Subcutaneous abdominal adipose tissue (tissue), 5 donors: ENCODE measurements around the gene MNT.

ENCODE experiments used
- H3K27ac ChIP-seq: one replicate; pipeline ENCODE4 v1.7.0; 2013; ENCODE audit warnings: low read depth, mild to moderate bottlenecking, inconsistent platforms, low read length, moderate library complexity
- H3K27me3 ChIP-seq, 5 donors: one replicate each; pipeline ENCODE4 v1.7.0; 2013; ENCODE audit warnings: low read length in 5 of 5, inconsistent platforms in 1 of 5; ENCODE audit not compliant: control insufficient read depth in 5 of 5, insufficient read depth in 4 of 5
- H3K36me3 ChIP-seq, 5 donors: one replicate each; pipeline ENCODE4 v1.7.0; 2013; ENCODE audit warnings: low read length in 5 of 5; ENCODE audit not compliant: control insufficient read depth in 5 of 5, insufficient read depth in 5 of 5
- H3K4me1 ChIP-seq, 5 donors: one replicate each; pipeline ENCODE4 v1.7.0; 2013; ENCODE audit warnings: low read length in 5 of 5, mild to moderate bottlenecking in 3 of 5, moderate library complexity in 1 of 5; ENCODE audit not compliant: control insufficient read depth in 5 of 5, insufficient read depth in 5 of 5
- H3K4me3 ChIP-seq, 5 donors: one replicate each; pipeline ENCODE4 v1.7.0; 2013; ENCODE audit warnings: low read length in 5 of 5, low read depth in 1 of 5
- H3K9ac ChIP-seq, 5 donors: one replicate each; pipeline ENCODE4 v1.7.0; 2013; ENCODE audit warnings: low read length in 5 of 5, mild to moderate bottlenecking in 4 of 5, moderate library complexity in 3 of 5
- H3K9me3 ChIP-seq, 5 donors: one replicate each; pipeline ENCODE4 v1.7.0; 2013; ENCODE audit warnings: low read length in 5 of 5; ENCODE audit not compliant: control insufficient read depth in 5 of 5
- donor health status: healthy.
- donor health status: healthy.
- donor health status: healthy.
- donor health status: healthy.
- donor health status: healthy.

The MNT gene

DNA sequence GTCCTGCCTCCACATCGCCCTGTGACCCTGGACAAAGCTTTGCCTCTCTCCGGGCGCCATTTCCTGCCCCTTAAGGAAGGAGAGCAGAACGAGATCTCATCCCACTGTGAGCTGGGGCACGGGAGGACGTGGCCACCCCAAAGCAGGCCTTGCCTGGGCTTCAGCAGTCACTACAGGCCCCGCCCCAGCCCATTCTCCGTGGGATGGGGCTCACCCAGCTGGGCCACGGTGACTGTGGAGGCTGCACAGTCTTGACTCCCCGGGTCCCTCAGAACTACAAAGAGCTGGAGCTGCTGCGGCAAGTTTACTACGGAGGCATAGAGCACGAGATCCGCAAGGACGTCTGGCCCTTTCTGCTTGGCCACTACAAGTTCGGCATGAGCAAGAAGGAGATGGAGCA lies 28.2 kb downstream of the MNT start:
- no peak overlapping the region for H3K27ac ChIP-seq
- H3K9ac ChIP-seq = no peak overlapping the region
- no peak overlapping the region for H3K4me3 ChIP-seq
- no peaks in the 10 kb centered on the region for H3K9me3 ChIP-seq
- peaks cover 0 to 72% (median 47%) of the 10 kb centered on the region in 5 donors for H3K36me3 ChIP-seq
- H3K27me3 ChIP-seq = no peaks in the 10 kb centered on the region
- no peaks in the 10 kb centered on the region for H3K4me1 ChIP-seq

DNA sequence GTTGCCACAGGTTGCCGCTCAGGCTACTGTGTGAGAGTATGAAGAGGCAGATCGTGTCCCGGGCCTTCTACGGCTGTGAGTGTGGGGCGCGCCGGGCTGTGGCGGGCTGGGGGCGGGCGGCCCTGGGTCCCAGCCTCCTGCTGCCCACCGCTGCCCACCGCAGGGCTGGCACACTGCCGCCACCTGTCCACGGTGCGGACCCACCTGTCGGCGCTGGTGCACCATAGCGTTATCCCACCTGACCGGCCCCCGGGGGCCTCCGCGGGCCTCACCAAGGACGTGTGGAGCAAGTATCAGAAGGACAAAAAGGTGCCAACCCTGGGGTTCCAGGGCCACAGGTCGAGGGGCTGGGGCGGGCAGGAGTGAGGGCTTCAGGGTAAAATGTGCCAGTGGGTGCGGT lies 28.7 kb downstream of the MNT start:
- Histone ChIP-seq H3K27me3 (no peaks in the 10 kb centered on the region), H3K9ac (no peak overlapping the region), H3K9me3 (no peaks in the 10 kb centered on the region), H3K4me3 (no peak overlapping the region), H3K36me3 (peaks cover 0 to 71% (median 44%) of the 10 kb centered on the region in 5 donors), H3K4me1 (no peaks in the 10 kb centered on the region), H3K27ac (no peak overlapping the region)

DNA sequence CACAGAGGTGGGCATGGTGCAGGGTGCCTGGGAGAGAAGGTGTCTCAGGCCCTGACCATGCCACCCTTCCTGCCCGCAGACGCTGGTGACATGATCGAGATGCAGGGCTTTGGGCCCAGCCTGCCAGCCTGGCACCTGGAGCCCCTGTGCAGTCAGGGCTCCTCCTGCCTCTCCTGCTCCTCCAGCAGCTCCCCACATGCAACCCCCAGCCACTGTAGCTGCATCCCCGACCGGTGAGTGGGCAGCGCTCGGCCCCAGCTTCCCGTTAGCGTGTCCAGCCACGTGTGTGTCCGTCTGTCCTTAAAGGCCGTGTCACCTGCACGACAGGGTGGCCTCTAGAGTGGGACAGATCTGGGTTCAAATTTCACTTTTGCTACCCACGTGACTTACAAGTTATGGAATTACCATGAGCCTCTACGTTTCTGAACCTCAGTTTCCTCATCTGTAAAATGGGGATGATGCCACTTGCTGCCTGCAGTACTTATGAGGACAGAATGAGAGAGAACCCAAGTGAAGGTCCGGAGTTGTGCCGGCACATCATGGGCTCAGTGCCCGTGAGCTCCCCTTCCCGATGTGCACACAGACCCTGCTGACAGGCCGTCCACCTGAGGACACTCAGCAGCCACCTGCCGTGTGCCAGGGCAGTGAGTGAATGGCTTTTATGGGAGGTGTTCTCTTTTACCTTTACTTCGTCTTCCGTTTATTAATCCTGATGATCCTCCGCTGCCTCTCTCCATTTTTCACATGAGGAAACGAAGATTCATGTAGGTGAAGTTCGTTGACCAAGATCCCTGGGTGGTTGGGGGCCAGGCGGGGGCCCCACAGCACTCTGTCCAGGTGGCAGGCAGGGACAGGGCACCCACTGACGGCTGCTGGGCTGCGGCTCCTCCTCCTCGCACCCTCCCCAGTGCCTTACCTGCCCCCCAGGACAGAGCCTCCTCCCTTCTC lies 29.4 kb downstream of the MNT start:
- Histone ChIP-seq H3K9ac (no peak overlapping the region), H3K36me3 (peaks cover 0 to 72% (median 38%) of the 10 kb centered on the region in 5 donors), H3K27ac (no peak overlapping the region), H3K27me3 (no peaks in the 10 kb centered on the region), H3K9me3 (no peaks in the 10 kb centered on the region), H3K4me1 (no peaks in the 10 kb centered on the region), H3K4me3 (no peak overlapping the region)

DNA sequence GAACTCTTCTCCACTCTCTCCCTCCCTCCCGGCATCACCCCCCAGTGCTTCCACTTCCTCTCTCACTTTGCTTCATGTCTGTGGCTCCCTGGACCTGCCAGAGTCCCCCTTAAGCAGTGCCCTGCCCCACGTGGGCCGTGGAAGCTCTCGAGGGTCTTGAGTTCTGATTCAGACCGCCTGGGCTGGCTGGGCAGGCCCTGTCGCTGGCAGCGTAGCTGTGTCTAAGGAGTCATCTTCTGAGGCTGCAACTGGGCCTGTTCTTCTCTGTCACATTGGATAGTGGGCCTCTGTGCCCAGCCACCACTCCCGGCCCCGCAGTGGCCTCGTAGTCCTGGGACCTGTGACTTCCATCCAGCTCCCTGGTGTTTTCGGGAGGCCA lies 30.7 kb downstream of the MNT start:
- no peaks in the 10 kb centered on the region for H3K4me1 ChIP-seq
- H3K27ac ChIP-seq = no peak overlapping the region
- H3K9ac ChIP-seq = no peak overlapping the region
- H3K9me3 ChIP-seq = no peaks in the 10 kb centered on the region
- H3K4me3 ChIP-seq = no peak overlapping the region
- H3K36me3 ChIP-seq = peaks cover 0 to 72% (median 36%) of the 10 kb centered on the region in 5 donors
- H3K27me3 ChIP-seq = no peaks in the 10 kb centered on the region

DNA sequence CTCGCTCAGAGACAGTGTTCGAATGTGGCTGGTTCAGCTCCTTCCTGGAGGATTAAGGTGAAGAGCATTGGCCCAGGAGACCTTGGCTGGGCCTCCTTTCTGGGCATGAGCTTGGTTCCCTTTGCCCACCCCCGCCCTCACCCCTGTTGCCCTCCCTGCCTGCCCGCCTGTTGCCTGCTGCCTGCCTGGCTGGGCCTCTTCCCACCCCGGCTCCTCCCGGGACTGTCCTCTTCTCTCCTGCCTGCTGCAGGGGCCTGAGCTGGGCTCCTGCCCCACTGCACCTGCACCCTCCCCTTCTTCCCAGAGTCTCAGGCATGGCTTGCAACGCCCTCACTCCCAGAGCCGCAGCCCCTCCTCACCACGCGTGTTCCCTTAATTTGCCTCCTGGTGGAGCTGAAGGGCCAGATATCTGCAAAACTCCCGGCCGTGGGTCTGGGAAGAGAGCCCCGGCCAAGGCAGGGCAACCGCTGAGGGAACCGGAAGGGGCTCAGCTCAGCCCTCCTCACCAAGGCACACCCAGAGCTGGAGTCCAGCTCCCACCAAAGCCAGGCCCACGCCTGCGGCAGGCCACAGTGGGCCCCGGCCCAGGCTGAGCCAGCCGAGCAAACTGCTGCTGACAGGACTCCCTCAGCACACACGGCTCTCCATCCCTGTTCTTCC lies 31.2 kb downstream of the MNT start:
- H3K27ac ChIP-seq = no peak overlapping the region
- peaks cover 0 to 74% (median 38%) of the 10 kb centered on the region in 5 donors for H3K36me3 ChIP-seq

DNA sequence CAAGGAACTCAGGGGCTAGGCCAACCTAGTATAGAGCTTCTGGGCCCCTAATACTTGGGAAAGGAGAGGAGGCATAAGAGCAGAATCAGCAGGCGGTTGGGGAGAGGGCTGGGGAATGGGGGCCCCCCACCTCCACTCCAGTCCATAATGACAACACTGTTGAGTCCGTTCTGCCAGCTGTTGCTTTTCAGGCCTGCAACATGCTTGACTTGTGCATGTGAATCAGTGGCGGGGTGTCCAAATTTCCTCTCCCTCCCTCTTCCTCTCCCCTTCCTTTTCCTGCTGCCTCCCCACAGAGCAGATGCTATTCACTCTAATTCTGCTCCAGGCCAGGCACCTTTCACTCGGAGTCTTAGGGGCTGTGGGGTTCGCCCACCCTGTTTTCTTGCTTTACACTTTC lies 31.8 kb downstream of the MNT start:
- H3K27ac ChIP-seq = no peak overlapping the region
- H3K4me3 ChIP-seq = no peak overlapping the region
- H3K36me3 ChIP-seq = peaks cover 0 to 80% (median 42%) of the 10 kb centered on the region in 5 donors
- no peaks in the 10 kb centered on the region for H3K9me3 ChIP-seq
- peaks cover 0 to 6% (median 2%) of the 10 kb centered on the region in 5 donors for H3K4me1 ChIP-seq
- no peak overlapping the region for H3K9ac ChIP-seq
- no peaks in the 10 kb centered on the region for H3K27me3 ChIP-seq

More for the DNA sequence above, 31.2 kb downstream of the MNT start:
- Histone ChIP-seq H3K27me3 (no peaks in the 10 kb centered on the region), H3K4me3 (no peak overlapping the region), H3K4me1 (no peaks in the 10 kb centered on the region), H3K9ac (no peak overlapping the region), H3K9me3 (no peaks in the 10 kb centered on the region)

DNA sequence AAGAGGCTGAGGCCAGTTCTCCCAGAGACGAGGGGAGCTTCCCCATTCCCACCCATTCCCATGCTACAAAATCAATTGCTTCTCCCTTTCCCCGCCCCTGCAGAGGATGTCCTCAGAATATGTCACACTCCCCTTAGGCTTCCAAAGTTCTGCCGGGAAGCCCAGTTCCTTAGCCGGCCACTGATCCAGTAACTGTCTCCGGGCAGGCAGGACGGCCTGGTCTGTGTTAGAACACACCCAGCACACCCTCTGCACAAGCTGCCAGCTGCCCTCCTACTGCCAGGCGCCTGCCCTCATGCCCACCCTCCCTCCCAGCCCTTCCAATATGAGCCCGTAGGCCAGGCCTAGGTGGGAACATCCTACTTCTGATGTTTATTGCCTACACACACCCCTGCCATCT lies 32.5 kb downstream of the MNT start:
- H3K4me3 ChIP-seq = no peak overlapping the region
- no peak overlapping the region for H3K27ac ChIP-seq
- no peak overlapping the region for H3K9ac ChIP-seq
- no peaks in the 10 kb centered on the region for H3K9me3 ChIP-seq
- no peaks in the 10 kb centered on the region for H3K27me3 ChIP-seq
- H3K36me3 ChIP-seq = peaks cover 0 to 81% (median 42%) of the 10 kb centered on the region in 5 donors
- peaks cover 0 to 10% (median 2%) of the 10 kb centered on the region in 5 donors for H3K4me1 ChIP-seq

DNA sequence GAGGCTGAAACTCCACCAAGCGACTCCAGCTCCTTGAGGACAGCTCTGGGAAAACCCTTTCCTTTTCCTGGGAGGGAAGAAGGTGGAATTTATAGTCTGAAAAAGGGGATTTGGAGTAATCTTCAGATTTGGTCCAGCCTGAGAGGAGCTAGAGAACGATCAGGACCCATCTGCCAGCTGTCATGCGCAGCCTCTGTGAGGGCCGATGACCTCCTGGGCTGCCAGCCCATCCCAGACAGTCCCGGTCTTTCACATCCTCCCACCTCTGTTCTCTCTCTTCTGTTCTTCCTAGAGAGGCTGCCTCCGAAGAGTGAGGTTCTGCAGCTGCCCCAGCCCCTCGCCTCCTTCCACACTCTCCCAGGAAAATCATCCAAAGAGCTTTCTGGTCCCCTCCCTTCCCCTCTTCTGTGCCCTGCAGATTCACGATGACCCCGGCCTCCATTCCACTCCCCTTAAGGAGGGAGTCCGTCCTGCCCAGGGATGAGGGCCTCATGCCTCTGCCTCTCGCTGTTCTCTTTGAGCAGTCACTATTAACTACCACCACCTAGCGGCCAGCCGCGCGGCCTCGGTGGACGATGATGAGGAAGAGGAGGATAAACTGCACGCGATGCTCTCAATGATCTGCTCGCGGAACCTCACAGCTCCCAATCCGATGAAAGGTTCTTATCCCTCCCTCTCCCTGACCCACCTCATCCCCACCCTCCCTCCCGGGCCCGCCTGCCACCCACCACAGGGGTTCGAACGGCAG lies 33.9 kb downstream of the MNT start:
- Histone ChIP-seq H3K9ac (no peak overlapping the region), H3K4me1 (peaks cover 0 to 10% (median 2%) of the 10 kb centered on the region in 5 donors), H3K4me3 (no peak overlapping the region), H3K36me3 (peaks cover 0 to 80% (median 46%) of the 10 kb centered on the region in 5 donors), H3K9me3 (no peaks in the 10 kb centered on the region), H3K27ac (no peak overlapping the region), H3K27me3 (no peaks in the 10 kb centered on the region)

DNA sequence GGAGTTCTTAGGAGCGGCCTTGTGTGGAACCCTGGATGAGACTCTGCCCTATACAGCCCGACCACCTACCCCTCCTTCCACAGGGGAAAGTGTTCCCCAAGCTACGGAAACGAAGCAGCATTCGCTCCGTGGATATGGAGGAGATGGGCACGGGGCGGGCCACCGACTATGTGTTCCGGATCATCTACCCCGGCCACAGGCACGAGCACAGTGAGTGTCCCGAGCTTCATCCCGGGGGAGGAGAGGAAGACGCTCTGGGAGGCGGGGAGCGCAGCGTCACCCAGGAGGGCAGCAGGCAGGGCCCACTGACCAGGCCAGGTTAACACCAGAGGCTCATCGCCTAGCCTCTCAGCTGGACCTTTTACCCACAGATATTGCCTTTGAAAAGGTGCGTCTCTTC lies 35.7 kb downstream of the MNT start:
- Histone ChIP-seq H3K27me3 (no peaks in the 10 kb centered on the region), H3K27ac (no peak overlapping the region), H3K36me3 (peaks cover 0 to 69% (median 42%) of the 10 kb centered on the region in 5 donors), H3K9me3 (no peaks in the 10 kb centered on the region), H3K9ac (no peak overlapping the region), H3K4me3 (no peak overlapping the region), H3K4me1 (peaks cover 0 to 10% (median 2%) of the 10 kb centered on the region in 5 donors)
